ENCODE data around the gene RPS6KB2. TPM values are rescaled to one million over a fixed set of nuclear protein-coding genes. Genes with fewer than 3 reads are reported as not detected.

Gene RPS6KB2
- total and polyA plus RNA-seq, 2 experiments from 2014 or later = 29.5 to 41.3 TPM

DNA sequence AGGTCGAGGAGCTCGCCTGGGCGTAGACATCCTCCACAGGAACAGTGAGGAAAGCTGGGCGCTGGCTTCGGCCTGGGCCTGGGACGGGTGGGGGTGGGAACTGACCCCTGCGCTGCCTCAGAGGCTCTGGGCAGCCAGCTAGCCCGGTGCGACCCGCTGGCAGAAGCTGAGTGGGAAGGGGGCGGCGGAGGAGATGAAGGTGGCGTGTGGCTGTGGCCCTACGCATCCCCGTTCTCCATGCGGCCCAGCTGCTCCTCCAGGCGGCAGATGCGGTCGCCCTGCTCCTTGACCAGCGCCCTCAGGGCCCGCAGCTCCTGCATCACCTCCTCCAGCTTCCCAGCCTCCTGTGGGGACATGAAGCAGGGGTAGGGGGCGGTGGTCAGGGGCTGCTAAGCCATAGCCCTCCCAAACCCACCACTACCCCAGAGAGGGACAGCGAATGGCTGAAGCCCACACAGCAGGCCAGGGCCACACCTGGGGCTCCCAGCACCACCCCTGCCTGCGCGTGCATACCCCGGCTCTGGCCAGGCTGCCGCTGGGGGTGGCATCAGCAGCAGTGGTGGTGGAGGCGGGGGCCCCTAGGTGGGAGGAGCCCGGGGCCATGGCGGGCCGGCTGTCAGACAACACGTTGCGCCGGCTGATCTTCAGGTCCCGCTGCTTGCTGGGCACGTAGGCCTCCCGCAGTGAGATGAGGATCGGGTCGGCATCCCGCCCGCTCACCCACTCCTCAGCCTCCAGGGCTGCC is 10.0 kb downstream of the RPS6KB2 start (continued):
- TF ChIP-seq CREB1 (CRISPR knock-in tag; IDR thresholded peaks at IDR 0.05; ENCODE audit: low read depth) = no peak
- TF ChIP-seq ZNF114 (CRISPR knock-in tag; IDR thresholded peaks at IDR 0.05) = no peak
- TF ChIP-seq ZNF331 (CRISPR knock-in tag; IDR thresholded peaks at IDR 0.05; ENCODE audit: low read depth) = no peak
- TF ChIP-seq, protein P1, sequence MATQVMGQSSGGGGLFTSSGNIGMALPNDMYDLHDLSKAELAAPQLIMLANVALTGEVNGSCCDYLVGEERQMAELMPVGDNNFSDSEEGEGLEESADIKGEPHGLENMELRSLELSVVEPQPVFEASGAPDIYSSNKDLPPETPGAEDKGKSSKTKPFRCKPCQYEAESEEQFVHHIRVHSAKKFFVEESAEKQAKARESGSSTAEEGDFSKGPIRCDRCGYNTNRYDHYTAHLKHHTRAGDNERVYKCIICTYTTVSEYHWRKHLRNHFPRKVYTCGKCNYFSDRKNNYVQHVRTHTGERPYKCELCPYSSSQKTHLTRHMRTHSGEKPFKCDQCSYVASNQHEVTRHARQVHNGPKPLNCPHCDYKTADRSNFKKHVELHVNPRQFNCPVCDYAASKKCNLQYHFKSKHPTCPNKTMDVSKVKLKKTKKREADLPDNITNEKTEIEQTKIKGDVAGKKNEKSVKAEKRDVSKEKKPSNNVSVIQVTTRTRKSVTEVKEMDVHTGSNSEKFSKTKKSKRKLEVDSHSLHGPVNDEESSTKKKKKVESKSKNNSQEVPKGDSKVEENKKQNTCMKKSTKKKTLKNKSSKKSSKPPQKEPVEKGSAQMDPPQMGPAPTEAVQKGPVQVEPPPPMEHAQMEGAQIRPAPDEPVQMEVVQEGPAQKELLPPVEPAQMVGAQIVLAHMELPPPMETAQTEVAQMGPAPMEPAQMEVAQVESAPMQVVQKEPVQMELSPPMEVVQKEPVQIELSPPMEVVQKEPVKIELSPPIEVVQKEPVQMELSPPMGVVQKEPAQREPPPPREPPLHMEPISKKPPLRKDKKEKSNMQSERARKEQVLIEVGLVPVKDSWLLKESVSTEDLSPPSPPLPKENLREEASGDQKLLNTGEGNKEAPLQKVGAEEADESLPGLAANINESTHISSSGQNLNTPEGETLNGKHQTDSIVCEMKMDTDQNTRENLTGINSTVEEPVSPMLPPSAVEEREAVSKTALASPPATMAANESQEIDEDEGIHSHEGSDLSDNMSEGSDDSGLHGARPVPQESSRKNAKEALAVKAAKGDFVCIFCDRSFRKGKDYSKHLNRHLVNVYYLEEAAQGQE (IDR thresholded peaks at IDR 0.05; ENCODE audit: unreplicated experiment) = no peak

DNA sequence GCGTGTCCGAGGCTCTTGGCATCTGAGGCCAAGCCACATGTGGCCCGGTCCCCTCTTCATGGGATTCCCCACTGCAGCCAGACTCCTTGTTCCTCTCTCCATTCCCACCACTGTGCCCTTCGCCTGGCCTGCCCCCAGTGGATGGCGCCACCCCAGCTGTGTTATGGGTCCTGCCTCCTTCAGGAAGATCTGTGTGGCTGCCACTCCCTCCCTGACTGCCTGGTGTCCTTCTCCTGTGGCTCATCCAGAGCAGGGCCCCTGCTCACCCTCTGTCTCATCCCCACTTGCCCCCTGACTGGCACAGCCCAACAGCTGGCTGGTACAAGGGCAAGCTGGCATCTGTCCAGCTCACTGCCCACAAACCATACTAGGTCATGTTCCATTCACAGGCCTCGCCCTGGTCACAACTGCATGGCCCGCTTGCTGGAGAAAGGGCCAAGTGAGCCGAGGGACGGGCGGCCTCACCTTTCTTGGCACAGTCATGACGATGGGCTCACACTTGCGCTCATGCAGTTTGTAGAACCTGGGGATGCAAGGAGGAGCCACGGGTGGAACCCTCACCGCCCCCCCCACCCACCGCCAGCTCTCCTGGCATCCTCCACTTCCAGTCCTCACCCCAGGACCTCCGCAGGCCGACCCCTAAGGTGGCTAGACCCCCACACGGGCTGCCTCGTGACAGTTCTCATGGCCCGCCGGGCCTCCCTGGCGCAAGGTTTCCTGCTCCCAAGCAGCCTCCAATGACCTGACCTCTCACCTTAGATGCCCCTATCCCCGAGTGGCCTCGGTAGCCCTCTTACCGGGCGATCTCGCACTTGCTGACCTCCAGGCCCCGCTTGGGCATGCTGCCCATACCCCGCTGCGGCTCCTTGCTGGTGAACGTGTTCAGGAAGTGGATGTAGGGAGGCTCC is 11.3 kb downstream of the RPS6KB2 start:
- TF ChIP-seq EZH2 (IDR thresholded peaks at IDR 0.05; ENCODE audit: low read depth, unreplicated experiment) = no peak
- peak; percentile 34; the same call in 1 of the 2 replicates for TF ChIP-seq POLR2AphosphoS5 (IDR thresholded peaks at IDR 0.05; ENCODE audit: low read depth)
- TF ChIP-seq, protein P2, sequence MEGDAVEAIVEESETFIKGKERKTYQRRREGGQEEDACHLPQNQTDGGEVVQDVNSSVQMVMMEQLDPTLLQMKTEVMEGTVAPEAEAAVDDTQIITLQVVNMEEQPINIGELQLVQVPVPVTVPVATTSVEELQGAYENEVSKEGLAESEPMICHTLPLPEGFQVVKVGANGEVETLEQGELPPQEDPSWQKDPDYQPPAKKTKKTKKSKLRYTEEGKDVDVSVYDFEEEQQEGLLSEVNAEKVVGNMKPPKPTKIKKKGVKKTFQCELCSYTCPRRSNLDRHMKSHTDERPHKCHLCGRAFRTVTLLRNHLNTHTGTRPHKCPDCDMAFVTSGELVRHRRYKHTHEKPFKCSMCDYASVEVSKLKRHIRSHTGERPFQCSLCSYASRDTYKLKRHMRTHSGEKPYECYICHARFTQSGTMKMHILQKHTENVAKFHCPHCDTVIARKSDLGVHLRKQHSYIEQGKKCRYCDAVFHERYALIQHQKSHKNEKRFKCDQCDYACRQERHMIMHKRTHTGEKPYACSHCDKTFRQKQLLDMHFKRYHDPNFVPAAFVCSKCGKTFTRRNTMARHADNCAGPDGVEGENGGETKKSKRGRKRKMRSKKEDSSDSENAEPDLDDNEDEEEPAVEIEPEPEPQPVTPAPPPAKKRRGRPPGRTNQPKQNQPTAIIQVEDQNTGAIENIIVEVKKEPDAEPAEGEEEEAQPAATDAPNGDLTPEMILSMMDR (conservative IDR thresholded peaks at IDR 0.05; ENCODE audit: low read depth in 2 of 2) = peak; percentile 43 to 64
- no peaks in the 10 kb centered on the region for H3K79me2 ChIP-seq (replicated peaks; ENCODE audit: insufficient read depth)
- peaks cover 15% of the 10 kb centered on the region for H3K27me3 Mint-ChIP-seq (ENCODE audit: insufficient read depth, low read depth, poor library complexity)
- H3K9me2 ChIP-seq (ENCODE audit: insufficient read depth) = no peaks in the 10 kb centered on the region
- no peaks in the 10 kb centered on the region for H3K9me3 Mint-ChIP-seq
- no peak overlapping the region for H3K27ac ChIP-seq (ENCODE audit: low read depth)
- H3K4me1 ChIP-seq (ENCODE audit: insufficient read depth) = peaks cover 17% of the 10 kb centered on the region
- no peaks in the 10 kb centered on the region for H3K27me3 ChIP-seq (ENCODE audit: insufficient read depth)
- H3K36me3 Mint-ChIP-seq (ENCODE audit: low read depth) = peaks cover 30% of the 10 kb centered on the region
- H2AFZ ChIP-seq = no peak overlapping the region
- H3K4me3 Mint-ChIP-seq = no peak overlapping the region; the same call in 2 of the 3 replicates
- 0 out of 2 replicates have a peak, but pooled peaks cover 16% of the 10 kb centered on the region for H3F3A ChIP-seq (replicated peaks; ENCODE audit: low read depth)
- H3K27ac Mint-ChIP-seq = peak overlapping the region; percentile 48; the same call in 1 of the 2 replicates
- ATAC-seq (peak; percentile 4; the same call in 2 of the 3 replicates), DNase-seq (ENCODE audit: low spot score) (peak; percentile 61)
- 0 out of 2 replicates have a peak, but pooled peaks cover 3% of the 10 kb centered on the region for H3K36me3 ChIP-seq (ENCODE audit: insufficient read depth)
- no peaks in the 10 kb centered on the region for H4K20me1 ChIP-seq (replicated peaks; ENCODE audit: insufficient read depth)
- H3K4me1 Mint-ChIP-seq = peaks cover 29% of the 10 kb centered on the region
- no peak overlapping the region for H3K4me3 ChIP-seq
- H3K4me2 ChIP-seq = no peak overlapping the region
